GM18517 (cell line): Measurements from ENCODE around the gene KCTD16.
A peak's percentile ranks its signal among the peaks of the same experiment; 100 is the strongest.

Source experiments
- ATAC-seq: cut with Tn5 transposase; IDR thresholded peaks from one replicate; pipeline ENCODE4 v1.9.1; 2021; ENCODE audit warnings: mild to moderate bottlenecking, moderate library complexity; ENCODE audit not compliant: unreplicated experiment

KCTD16 gene

DNA sequence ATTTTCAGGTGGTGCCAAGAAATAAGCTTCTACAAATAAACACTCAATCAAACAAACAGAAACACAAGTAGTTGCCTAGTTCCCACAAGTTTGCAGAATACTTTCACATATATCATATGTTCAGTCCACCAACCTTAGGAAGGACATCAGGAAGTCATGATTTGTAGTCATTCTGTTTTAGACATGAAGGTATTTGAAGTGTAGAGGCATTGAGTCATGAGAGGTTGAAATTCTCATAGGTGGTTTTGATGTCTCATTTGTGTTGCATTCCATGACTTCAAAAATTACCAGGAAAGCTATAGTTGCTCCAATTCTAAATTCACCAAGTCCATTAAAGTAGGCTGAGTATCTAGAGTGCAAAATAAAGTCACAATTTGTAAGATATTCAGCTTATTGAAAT lies 159.0 kb downstream of the KCTD16 start:
- ATAC-seq = no peak

GRCh38 chr5:144331361-144331760 lies 160.7 kb downstream of the KCTD16 start:
- no peak for ATAC-seq

GRCh38 chr5:144332265-144332664 lies 161.6 kb downstream of the KCTD16 start:
- no peak for ATAC-seq

DNA sequence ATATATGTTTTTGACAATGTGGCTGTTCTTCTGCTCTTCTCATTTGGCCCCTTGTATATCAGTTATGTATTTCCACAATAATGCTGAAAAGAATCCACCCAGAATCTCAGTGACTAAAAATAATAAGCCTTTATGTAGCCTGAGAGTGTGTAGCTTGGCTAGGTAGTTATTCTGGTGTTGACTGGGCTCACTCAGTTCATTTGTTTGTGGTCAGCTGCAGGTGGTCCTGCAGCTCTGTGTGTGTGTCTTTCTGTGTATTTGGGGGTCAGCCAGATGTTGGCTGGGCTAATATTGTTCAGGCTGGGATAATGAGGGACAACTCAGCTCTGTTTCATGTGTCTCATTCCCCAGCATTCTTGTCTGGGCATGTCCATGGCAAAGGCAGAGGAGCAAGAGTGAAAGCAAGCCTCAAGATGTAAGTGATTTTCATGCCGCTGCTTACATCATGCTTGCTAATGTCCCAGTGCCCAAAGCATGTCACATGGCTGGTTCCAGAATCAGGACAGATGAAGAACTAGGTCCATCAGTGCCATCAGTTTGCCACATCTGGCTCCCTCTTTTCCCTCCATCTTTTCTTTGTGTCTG lies 162.8 kb downstream of the KCTD16 start:
- ATAC-seq = peak; percentile 51

DNA sequence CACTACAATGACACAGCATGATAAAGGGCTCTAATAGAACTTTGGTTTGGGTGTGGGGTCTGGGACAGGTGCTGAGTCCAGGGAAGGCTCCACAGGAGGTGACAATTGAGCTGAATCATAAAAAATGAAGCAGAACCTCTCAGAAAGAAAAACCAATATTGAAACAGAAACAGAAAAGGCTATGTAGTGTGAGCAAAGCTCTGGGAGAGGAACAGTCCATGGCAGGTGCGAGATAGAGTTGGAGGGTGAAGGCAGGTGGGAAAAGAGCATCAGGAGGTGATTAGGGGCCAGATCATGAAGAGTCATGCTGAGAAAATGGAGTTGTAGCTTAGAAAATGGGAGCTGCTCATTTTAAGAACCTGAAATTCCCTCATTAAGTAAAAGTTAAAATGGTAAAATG lies 164.9 kb downstream of the KCTD16 start:
- ATAC-seq = peak; percentile 66

- no peak for ATAC-seq
Observed at GRCh38 chr5:144336191-144336961, 165.7 kb downstream of the KCTD16 start.

DNA sequence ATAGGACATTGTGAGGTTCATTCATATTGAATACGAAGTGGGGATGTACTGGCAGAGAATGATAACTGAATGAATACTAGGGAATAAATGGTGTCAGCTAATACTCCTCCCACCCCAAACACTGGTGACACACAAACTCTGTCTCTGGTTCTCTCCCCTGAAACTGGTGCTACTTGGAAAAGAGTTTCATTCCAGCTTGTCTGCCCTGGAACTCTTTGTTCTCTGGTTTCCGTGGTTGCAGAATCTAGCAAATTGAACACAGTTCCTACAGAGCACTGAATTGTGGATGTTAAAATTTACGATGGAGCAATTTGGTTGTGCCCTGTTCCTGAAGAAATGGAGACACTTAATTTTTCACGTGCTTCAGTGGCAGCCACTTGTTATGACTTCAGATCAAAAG lies 181.7 kb downstream of the KCTD16 start:
- no peak for ATAC-seq

DNA sequence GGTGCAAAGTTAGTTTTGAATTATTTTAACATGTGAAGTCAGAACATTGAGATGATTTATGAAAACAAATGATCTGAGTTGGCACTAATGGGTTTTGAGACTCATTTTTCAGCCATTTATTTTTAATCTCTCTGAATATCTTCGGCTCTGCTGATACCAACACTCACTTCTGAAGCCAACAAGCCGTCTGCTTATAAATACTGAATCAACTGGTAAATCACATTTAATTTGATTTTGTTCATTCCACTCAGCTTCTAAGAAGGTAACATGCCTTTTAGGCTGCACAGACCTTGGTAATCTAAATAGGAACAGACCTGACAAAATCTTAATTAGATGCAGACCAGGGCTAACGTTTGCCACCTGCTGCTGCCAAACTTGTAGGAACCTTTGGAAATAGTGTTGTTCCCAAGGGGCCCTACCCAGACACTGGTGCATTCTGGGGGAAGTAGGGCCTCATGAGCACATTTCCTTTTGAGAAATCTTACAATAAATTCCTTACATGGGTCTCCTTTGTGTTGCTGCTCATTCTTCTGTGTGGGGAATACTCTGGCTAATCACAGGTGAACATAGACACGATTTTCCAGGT lies 182.2 kb downstream of the KCTD16 start:
- ATAC-seq = no peak

- ATAC-seq = no peak
Observed at GRCh38 chr5:144356489-144356888, 185.8 kb downstream of the KCTD16 start.

- no peak for ATAC-seq
Observed at GRCh38 chr5:144361406-144361805, 190.7 kb downstream of the KCTD16 start.

GRCh38 chr5:144365885-144366284 lies 195.2 kb downstream of the KCTD16 start:
- no peak for ATAC-seq

- no peak for ATAC-seq
Observed at GRCh38 chr5:144367991-144368390, 197.3 kb downstream of the KCTD16 start.

DNA sequence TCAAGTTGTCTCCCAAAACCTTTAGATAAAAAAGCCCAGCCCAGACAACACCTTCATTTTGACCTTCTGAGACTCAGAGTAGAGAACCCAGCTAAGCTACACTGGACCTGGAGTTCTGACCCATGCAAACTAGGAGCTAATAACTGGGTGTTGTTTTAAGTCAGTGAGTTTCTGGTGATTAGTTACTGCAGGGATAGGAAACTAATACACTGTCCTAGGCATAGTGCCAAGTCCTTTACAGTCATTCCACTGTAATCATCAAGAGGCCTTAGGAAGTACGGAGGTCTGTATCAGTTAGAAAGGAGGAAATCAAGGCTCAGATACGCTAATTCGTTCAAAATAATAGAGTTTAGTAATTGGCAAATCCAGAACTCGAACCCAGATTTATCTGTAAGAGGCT lies 197.9 kb downstream of the KCTD16 start:
- no peak for ATAC-seq

DNA sequence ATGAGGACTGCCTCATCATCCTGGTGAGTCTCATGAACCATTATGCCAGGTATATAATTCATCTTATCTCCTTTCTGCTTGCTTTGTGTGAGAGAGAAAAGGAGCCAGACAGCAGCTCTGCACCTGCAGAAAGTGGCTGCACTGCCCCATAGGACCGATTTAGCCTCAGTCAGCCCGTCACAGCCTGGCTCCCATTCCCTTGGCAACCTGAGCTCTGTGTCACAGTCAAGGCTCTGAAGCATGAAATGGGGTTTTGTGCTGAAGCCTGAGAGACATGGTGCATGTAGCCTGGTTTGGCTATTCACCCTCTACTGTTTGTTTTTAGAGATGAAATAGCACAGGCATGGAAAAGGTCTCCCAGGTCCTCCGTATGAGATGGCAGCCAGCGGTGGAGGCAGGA lies 198.3 kb downstream of the KCTD16 start:
- ATAC-seq = no peak

DNA sequence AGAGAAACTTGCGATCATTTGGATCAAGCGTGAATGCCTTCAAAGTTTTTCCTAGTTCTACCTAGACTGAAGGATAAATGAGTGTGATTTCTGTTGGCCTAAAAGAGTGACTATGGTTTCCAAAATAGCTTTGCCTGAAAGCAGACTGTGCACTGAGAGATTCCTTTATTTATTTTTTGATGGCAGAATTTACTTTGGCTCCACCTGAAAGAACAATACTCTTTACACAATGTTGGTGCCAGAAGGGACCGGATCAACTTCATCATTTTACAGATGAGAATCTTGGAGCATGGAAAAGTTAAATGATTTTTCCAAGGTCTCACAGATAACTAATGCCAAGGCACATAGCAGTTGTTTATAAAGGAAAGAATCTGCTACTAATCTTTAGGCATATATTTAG lies 199.6 kb downstream of the KCTD16 start:
- ATAC-seq = no peak

- ATAC-seq = no peak
Observed at GRCh38 chr5:144374637-144375036, 204.0 kb downstream of the KCTD16 start.

DNA sequence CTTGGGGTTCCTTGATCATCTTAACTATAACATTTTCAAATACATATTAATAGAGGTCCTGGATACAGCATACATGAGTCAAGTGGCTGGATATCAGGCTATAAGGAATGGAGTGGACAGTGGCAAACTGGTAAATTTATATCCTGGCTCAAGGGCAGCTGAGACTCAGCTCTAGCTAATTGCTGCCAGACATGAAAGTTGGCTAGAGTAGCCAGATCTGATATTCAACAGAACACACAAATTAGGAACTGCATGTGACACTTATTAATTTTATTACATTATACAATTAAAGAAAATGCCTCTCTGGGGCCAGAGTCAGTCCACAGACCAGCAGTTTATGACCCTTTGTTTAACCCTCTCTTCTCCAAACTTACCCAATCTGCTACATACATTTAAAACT lies 206.5 kb downstream of the KCTD16 start:
- ATAC-seq = no peak

DNA sequence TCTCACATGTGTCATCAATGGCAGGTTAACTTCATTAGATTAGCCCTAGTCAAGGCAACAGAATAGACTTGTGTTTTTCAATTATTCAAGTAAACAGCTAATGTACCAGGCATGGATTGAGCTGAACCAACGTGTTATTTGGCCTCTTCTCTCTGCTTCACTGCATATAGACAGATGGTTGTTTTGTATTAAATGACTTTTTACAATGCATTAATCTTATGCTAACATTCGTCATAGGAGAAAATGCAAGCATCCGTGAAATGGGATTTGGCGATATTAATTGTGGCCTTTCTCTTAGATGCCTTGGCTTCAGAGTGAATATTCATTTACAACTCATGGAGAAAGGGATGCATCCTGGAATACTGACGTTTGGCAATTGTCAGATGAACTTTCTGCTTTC lies 208.0 kb downstream of the KCTD16 start:
- ATAC-seq = no peak

DNA sequence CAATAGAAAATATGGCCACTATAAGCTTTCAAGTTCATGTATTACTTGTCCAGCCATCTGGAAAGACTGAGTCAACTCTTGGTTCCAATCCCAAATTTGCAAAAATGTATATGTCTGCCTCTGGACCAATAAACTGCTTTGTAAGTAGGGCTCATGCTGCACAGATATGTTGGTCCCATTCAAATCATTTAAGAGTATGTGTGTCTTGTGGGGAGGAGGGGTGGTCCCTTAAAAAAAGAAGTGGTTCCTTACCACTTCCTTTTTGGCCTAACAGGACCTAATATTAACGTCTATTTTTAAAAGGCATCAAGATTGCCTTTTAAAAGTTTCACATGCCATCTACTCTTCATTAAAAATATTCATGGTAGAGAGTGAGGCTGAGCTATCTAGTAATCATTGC lies 214.9 kb downstream of the KCTD16 start:
- no peak for ATAC-seq

DNA sequence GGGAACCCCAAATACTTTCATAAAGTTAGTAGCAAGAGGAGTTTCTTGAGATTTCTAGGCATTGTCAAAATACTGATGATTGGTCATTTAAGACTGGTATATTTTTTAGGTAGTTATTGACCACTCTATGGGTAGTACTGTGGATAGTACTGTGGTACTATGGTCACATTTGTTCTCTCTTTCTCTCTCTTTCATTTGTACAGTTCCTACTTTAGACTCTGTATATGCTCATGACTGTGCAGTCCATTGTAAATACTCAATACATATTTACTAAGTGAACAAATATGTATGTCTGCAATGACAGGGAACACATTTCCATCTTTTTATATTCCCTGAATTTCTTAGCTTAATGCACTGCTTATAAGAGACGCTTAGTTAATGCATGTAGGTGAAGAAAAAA lies 215.6 kb downstream of the KCTD16 start:
- no peak for ATAC-seq

DNA sequence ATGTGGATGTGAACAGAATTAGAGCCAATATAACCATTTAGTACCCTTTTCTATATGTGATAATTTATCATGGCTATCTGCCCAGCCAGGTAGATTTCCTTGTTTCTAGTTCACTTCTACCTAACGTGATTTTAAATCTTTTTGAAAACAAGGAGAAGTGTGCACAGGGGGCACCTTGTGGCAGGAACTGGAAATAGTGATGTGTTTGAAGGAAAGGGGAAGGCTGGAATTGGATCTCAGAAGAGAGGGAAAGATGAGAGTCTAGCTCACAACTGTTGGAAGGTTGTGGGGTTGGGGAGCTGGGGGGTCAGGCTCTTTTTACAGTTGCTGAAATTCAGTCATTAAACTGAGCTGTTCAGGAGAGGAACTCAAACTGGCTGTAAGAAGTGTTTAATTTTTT lies 219.5 kb downstream of the KCTD16 start:
- ATAC-seq = no peak

DNA sequence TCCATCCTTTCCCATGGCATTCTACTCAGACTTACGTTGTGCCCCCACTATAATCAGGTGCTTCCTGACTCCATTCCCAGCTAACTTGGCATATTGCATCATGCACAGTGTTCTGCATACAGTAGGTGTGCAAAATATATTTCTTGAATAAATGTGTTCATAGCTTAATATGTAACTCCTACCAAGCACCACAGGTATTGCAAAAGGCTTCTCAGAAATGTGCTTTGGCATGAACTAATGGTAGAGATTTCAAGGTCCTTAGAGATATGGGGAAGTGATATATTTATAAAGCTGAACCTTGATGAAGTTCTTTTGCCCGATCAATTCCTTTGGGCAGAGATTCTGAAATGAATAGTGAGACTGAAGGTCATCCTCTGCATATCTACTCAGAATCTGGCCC lies 220.4 kb downstream of the KCTD16 start:
- no peak for ATAC-seq
